Gastrocnemius medialis (tissue), 4 donors: ENCODE measurements around the gene SLAIN1.

ENCODE experiments used
- CTCF ChIP-seq, 5 experiments: fragments of 450-650 bp in 3 of 5; fragments of 200-600 bp in 2 of 5; sonication (generic) in 2 of 5; IDR thresholded peaks in 4 of 5; conservative IDR thresholded peaks in 1 of 5; 1 replicate in 4 of 5; 2 replicates in 1 of 5; pipeline ENCODE4 v1.5.1; 2016 to 2019; ENCODE audit warnings: antibody characterized with exemption in 5 of 5, mild to moderate bottlenecking in 3 of 5, moderate library complexity in 3 of 5
- POLR2A ChIP-seq, 2 donors: fragments of 450-650 bp; IDR thresholded peaks; one replicate each; pipeline ENCODE4 v1.6.1; 2017; ENCODE audit warnings: antibody characterized with exemption in 2 of 2, mild to moderate bottlenecking in 2 of 2, moderate library complexity in 2 of 2

GRCh38 chr13:77660841-77661250, 36.6 kb upstream of the SLAIN1 start:
- TF ChIP-seq CTCF (IDR thresholded peaks at IDR 0.05 in 4 of 5, conservative IDR thresholded peaks at IDR 0.05 in 1 of 5) (no peak), POLR2A (IDR thresholded peaks at IDR 0.05) (no peak)
